SK-N-SH (cell line): ENCODE measurements around the gene SHISAL1. TPM values are rescaled to one million over a fixed set of nuclear protein-coding genes. Genes with fewer than 3 reads are reported as not detected.

Experiments used
- CTCF ChIA-PET: fragments of 300-600, 350-600 bp; formaldehyde crosslinking; extraction: SDS; loops from one replicate; lab custom pipeline; 2021; lab: Yijun Ruan, JAX
- POLR2A ChIA-PET: fragments of 350-600 bp; sonication (Branson Sonifier 250); formaldehyde crosslinking; extraction: SDS; loops from one replicate; lab custom pipeline; 2020; ENCODE audit warnings: antibody characterized with exemption, inconsistent platforms; lab: Yijun Ruan, JAX
- DNase-seq: peaks from one replicate; pipeline ENCODE4 v3.0.0; 2012
- H2AFZ ChIP-seq: fragments of 200-600 bp; sonication (generic); 2 replicates; pipeline ENCODE4 v1.8.1; 2016; ENCODE audit warnings: antibody characterized with exemption, mild to moderate bottlenecking, low read depth
- H3F3A ChIP-seq: fragments of 200-600 bp; sonication (generic); replicated peaks from 2 replicates; pipeline ENCODE3; 2016; ENCODE audit warnings: antibody characterized with exemption, mild to moderate bottlenecking; ENCODE audit not compliant: insufficient read depth
- H3K27ac ChIP-seq, 2 experiments: fragments of 200-500 bp in 1 of 2; fragments of 200-600 bp in 1 of 2; sonication (Bioruptor generic) in 1 of 2; sonication (generic), shearing (Covaris generic) in 1 of 2; 2 replicates each; pipeline versions ENCODE4 v1.5.1 to v1.6.1; 2014 to 2016; ENCODE audit warnings: low read depth in 2 of 2, inconsistent platforms in 1 of 2, low read length in 1 of 2, mild to moderate bottlenecking in 1 of 2, mixed read lengths in 1 of 2
- H3K27me3 ChIP-seq: fragments of 200-600 bp; sonication (generic), shearing (Covaris generic); 2 replicates; pipeline ENCODE4 v1.6.1; 2016; ENCODE audit warnings: mixed run types; ENCODE audit not compliant: insufficient read depth
- H3K36me3 ChIP-seq, 2 experiments: fragments of 200-500 bp in 1 of 2; fragments of 200-600 bp in 1 of 2; sonication (Bioruptor generic) in 1 of 2; sonication (generic) in 1 of 2; replicated peaks in 1 of 2; 2 replicates each; pipeline versions ENCODE3 to v1.5.1; 2014 to 2016; ENCODE audit warnings: low read length in 1 of 2, mild to moderate bottlenecking in 1 of 2; ENCODE audit not compliant: insufficient read depth in 2 of 2, control insufficient read depth in 1 of 2
- H3K4me1 ChIP-seq, 2 experiments: fragments of 200-500 bp in 1 of 2; fragments of 200-600 bp in 1 of 2; sonication (Bioruptor generic) in 1 of 2; sonication (generic), shearing (Covaris generic) in 1 of 2; 2 replicates each; pipeline versions ENCODE4 v1.5.1 to v1.6.1; 2014 to 2016; ENCODE audit warnings: low read depth in 1 of 2, low read length in 1 of 2, mixed run types in 1 of 2; ENCODE audit not compliant: insufficient read depth in 2 of 2, control insufficient read depth in 1 of 2
- H3K4me2 ChIP-seq: fragments of 200-600 bp; sonication (generic), shearing (Covaris generic); 2 replicates; pipeline ENCODE4 v1.6.1; 2017; ENCODE audit warnings: mixed run types
- H3K4me3 ChIP-seq, 2 experiments: fragments of 200-500 bp in 1 of 2; fragments of 200-600 bp in 1 of 2; sonication (Bioruptor generic) in 1 of 2; sonication (generic), shearing (Covaris generic) in 1 of 2; 2 replicates each; pipeline versions ENCODE4 v1.5.1 to v1.8.1; 2014 to 2016; ENCODE audit warnings: low read depth in 2 of 2, inconsistent platforms in 1 of 2, low read length in 1 of 2, mild to moderate bottlenecking in 1 of 2, mixed read lengths in 1 of 2, moderate library complexity in 1 of 2
- H3K79me2 ChIP-seq: fragments of 200-600 bp; sonication (generic); 2 replicates; pipeline ENCODE4 v1.8.1; 2017; ENCODE audit warnings: mild to moderate bottlenecking; ENCODE audit not compliant: insufficient read depth
- H3K9ac ChIP-seq: fragments of 200-600 bp; sonication (generic); 2 replicates; pipeline ENCODE4 v1.6.1; 2017; ENCODE audit warnings: mixed run types
- H3K9me2 ChIP-seq: fragments of 200-600 bp; sonication (generic); 2 replicates; pipeline ENCODE4 v1.6.1; 2017; ENCODE audit warnings: mixed run types
- H3K9me3 ChIP-seq: fragments of 200-600 bp; sonication (generic); 2 replicates; pipeline ENCODE4 v1.6.1; 2017; ENCODE audit warnings: mixed run types, mild to moderate bottlenecking, moderate library complexity
- H4K20me1 ChIP-seq: fragments of 200-600 bp; sonication (generic); 2 replicates; pipeline ENCODE4 v1.6.1; 2017; ENCODE audit warnings: mild to moderate bottlenecking, mixed run types; ENCODE audit not compliant: insufficient read depth
- ELF1 ChIP-seq: IDR thresholded peaks from 2 replicates; pipeline ENCODE4 v1.4.0; 2012
- EP300 ChIP-seq, 2 experiments: IDR thresholded peaks; 2 replicates each; pipeline versions ENCODE4 v1.4.0 to v1.6.1; 2012; ENCODE audit warnings: borderline replicate concordance in 1 of 2, low read depth in 1 of 2, low read length in 1 of 2
- EZH2phosphoT487 ChIP-seq: fragments of 200-600 bp; sonication (generic); IDR thresholded peaks from 2 replicates; pipeline ENCODE4 v1.6.1; 2017; ENCODE audit warnings: low read depth, mixed run types, mild to moderate bottlenecking, antibody characterized with exemption, moderate library complexity, borderline replicate concordance
- GATA2 ChIP-seq: sonication (generic); formaldehyde crosslinking; IDR thresholded peaks from 2 replicates; pipeline ENCODE4 v1.5.0; 2020; ENCODE audit warnings: mild to moderate bottlenecking, missing genetic modification reagents
- JUND ChIP-seq: IDR thresholded peaks from 2 replicates; pipeline ENCODE4 v1.4.0; 2012
- MXI1 ChIP-seq: IDR thresholded peaks from 2 replicates; pipeline ENCODE4 v1.6.1; 2012; ENCODE audit warnings: mild to moderate bottlenecking, low read depth, low read length, improper control_type of control experiment
- NFIC ChIP-seq: IDR thresholded peaks from 2 replicates; pipeline ENCODE4 v1.4.0; 2012; ENCODE audit warnings: borderline replicate concordance
- RAD21 ChIP-seq: IDR thresholded peaks from 2 replicates; pipeline ENCODE4 v1.6.1; 2012; ENCODE audit warnings: mild to moderate bottlenecking, low read length
- RCOR1 ChIP-seq: fragments of 150-350 bp; IDR thresholded peaks from 2 replicates; pipeline ENCODE4 v1.6.1; 2017; ENCODE audit warnings: antibody characterized with exemption, low read length
- SIN3A ChIP-seq: IDR thresholded peaks from 2 replicates; pipeline ENCODE4 v1.6.1; 2012; ENCODE audit warnings: low read depth, mild to moderate bottlenecking, low read length, moderate library complexity, borderline replicate concordance
- SMC3 ChIP-seq: IDR thresholded peaks from 2 replicates; pipeline ENCODE4 v1.6.1; 2012; ENCODE audit warnings: low read depth, low read length, improper control_type of control experiment
- YY1 ChIP-seq: IDR thresholded peaks from 2 replicates; pipeline ENCODE4 v1.4.0; 2012; ENCODE audit warnings: low read depth, mild to moderate bottlenecking
- WGBS: methylation state at CpG from one replicate; pipeline ENCODE4 v1.1.6; 2017; ENCODE audit warnings: low lambda C conversion rate; 5-methylcytosine and 5-hydroxymethylcytosine counted together
- polyA plus RNA-seq, 3 experiments: library from polyadenylated mRNA; depleted of rRNA; stranded (reverse); fragments of >200 nt; gene quantifications; 2 replicates each; pipeline ENCODE4 v1.2.3, GENCODE V29; 2012
- TF ChIP-seq, protein P1 (sequence below): IDR thresholded peaks from 2 replicates; pipeline ENCODE4 v1.6.1; 2012; ENCODE audit warnings: mild to moderate bottlenecking, low read depth, low read length, moderate library complexity
- TF ChIP-seq, protein P2 (sequence below): fragments of 150-350 bp; IDR thresholded peaks from 2 replicates; pipeline ENCODE4 v1.6.1; 2016; ENCODE audit warnings: mild to moderate bottlenecking, low read depth, low read length

SHISAL1 gene
- polyA plus RNA-seq, 1 of the 3 experiments (the other 2 are of a cell fraction) = 0.10 TPM

DNA sequence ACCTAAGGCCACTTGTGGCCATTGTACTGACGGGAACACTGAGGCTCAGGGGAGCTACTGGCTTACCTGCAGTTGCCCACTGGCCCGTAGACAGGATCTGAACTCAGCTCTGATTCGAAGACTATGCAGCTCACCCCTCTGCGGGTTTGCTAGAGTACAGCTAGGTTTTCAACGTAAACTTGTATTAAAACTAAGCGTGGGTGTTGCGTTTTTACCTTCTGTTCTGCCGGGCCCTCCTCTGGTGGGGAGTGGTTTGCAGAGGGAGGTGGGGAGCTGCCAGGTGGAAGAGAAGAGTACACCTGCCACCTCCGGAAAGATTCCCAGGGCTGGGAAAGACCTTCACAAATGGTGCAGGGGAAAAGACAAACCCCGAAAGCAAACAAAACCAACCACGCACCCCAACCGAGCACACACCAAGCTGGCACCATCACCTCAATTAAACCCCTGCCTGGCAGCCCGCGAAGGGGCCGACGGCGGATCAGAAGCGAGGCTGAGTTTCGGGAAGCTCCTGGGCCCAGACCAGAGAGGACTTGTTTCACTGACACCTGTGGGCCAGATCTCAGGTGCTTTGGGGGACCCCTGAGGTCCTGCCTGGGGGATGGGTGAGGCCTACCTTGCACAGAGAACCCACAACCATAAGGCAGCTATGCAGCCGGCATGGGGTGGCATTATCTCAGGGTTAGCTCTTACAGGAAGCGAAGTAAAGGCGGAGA, 37.7 kb downstream of the SHISAL1 start:
- WGBS = 89% methylated on average over 20 of the region's 22 CpGs
- POLR2A ChIA-PET = no interaction called here
- CTCF ChIA-PET = no interaction called here

DNA sequence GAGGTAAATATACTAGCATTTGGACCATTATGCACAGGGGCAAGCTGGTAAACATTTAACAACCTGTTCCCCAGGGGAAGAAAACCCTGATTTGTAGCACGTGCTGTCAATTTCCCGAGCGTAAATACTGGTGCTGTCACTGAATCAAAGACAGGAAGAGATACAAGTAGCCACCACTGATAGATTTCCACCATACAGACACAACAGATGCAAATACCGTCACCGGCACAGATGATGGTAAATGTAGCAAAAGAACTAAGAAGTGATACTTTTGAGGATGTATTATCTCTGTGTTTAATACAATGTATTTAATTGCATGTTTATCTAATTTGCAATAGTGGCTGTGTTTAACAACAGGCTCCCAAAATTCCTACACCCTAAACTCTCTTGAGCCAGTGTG, 39.6 kb downstream of the SHISAL1 start:
- no peak overlapping the region for H3K27ac ChIP-seq
- H3K36me3 ChIP-seq = no peaks in the 10 kb centered on the region
- H3K79me2 ChIP-seq = no peaks in the 10 kb centered on the region
- no peaks in the 10 kb centered on the region for H3F3A ChIP-seq
- no peak for DNase-seq
- CTCF ChIA-PET = no interaction called here
- no peak overlapping the region for H2AFZ ChIP-seq
- H4K20me1 ChIP-seq = no peaks in the 10 kb centered on the region
- no peak overlapping the region for H3K4me3 ChIP-seq
- H3K9ac ChIP-seq = no peak overlapping the region
- no peaks in the 10 kb centered on the region for H3K9me3 ChIP-seq
- H3K4me2 ChIP-seq = no peak overlapping the region
- peaks cover 0 to 3% of the 10 kb centered on the region in 2 experiments; a peak in 1 of 4 replicates for H3K4me1 ChIP-seq
- H3K27me3 ChIP-seq = no peaks in the 10 kb centered on the region
- POLR2A ChIA-PET = no interaction called here
- TF ChIP-seq, protein P1, sequence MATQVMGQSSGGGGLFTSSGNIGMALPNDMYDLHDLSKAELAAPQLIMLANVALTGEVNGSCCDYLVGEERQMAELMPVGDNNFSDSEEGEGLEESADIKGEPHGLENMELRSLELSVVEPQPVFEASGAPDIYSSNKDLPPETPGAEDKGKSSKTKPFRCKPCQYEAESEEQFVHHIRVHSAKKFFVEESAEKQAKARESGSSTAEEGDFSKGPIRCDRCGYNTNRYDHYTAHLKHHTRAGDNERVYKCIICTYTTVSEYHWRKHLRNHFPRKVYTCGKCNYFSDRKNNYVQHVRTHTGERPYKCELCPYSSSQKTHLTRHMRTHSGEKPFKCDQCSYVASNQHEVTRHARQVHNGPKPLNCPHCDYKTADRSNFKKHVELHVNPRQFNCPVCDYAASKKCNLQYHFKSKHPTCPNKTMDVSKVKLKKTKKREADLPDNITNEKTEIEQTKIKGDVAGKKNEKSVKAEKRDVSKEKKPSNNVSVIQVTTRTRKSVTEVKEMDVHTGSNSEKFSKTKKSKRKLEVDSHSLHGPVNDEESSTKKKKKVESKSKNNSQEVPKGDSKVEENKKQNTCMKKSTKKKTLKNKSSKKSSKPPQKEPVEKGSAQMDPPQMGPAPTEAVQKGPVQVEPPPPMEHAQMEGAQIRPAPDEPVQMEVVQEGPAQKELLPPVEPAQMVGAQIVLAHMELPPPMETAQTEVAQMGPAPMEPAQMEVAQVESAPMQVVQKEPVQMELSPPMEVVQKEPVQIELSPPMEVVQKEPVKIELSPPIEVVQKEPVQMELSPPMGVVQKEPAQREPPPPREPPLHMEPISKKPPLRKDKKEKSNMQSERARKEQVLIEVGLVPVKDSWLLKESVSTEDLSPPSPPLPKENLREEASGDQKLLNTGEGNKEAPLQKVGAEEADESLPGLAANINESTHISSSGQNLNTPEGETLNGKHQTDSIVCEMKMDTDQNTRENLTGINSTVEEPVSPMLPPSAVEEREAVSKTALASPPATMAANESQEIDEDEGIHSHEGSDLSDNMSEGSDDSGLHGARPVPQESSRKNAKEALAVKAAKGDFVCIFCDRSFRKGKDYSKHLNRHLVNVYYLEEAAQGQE = no peak
- no peak for TF ChIP-seq ELF1
- TF ChIP-seq GATA2 = no peak
- no peak for TF ChIP-seq RAD21
- no peak for TF ChIP-seq SIN3A
- TF ChIP-seq MXI1 = no peak
- TF ChIP-seq NFIC = no peak
- TF ChIP-seq EP300 (IDR thresholded peaks at IDR 0.05; ENCODE audit: borderline replicate concordance in 1 of 2, low read depth in 1 of 2, low read length in 1 of 2) = no peak
- WGBS = 68% methylated on average over 5 of the region's 5 CpGs
- no peaks in the 10 kb centered on the region for H3K9me2 ChIP-seq

More for the DNA sequence above, 37.7 kb downstream of the SHISAL1 start:
- H2AFZ ChIP-seq = no peak overlapping the region
- DNase-seq = no peak
- no peaks in the 10 kb centered on the region for H3F3A ChIP-seq
- H3K9ac ChIP-seq = no peak overlapping the region
- H3K27ac ChIP-seq = no peak overlapping the region
- no peaks in the 10 kb centered on the region for H3K9me3 ChIP-seq
- H3K4me3 ChIP-seq = no peak overlapping the region
- no peaks in the 10 kb centered on the region for H3K9me2 ChIP-seq
- TF ChIP-seq EZH2phosphoT487 (no peak), YY1 (no peak), SMC3 (no peak), RCOR1 (no peak), JUND (no peak)
- TF ChIP-seq, protein P1 = no peak
- TF ChIP-seq, protein P2, sequence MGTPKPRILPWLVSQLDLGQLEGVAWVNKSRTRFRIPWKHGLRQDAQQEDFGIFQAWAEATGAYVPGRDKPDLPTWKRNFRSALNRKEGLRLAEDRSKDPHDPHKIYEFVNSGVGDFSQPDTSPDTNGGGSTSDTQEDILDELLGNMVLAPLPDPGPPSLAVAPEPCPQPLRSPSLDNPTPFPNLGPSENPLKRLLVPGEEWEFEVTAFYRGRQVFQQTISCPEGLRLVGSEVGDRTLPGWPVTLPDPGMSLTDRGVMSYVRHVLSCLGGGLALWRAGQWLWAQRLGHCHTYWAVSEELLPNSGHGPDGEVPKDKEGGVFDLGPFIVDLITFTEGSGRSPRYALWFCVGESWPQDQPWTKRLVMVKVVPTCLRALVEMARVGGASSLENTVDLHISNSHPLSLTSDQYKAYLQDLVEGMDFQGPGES = no peak
- no peaks in the 10 kb centered on the region for H3K27me3 ChIP-seq
- H3K36me3 ChIP-seq = no peaks in the 10 kb centered on the region
- no peaks in the 10 kb centered on the region for H3K79me2 ChIP-seq
- peaks cover 0 to 3% of the 10 kb centered on the region in 2 experiments; a peak in 1 of 4 replicates for H3K4me1 ChIP-seq
- H3K4me2 ChIP-seq = no peak overlapping the region
- no peaks in the 10 kb centered on the region for H4K20me1 ChIP-seq
